ENCODE data around the gene S100PBP.

The S100PBP gene

GRCh38 chr1:32858791-32859190, 41.3 kb downstream of the S100PBP start:
- no peak for TF ChIP-seq REST (IDR thresholded peaks at IDR 0.05; ENCODE audit: insufficient read depth in 1 of 2, low read depth in 2 of 2, low read length in 2 of 2)
- TF ChIP-seq POLR2AphosphoS5 (IDR thresholded peaks at IDR 0.05; ENCODE audit: low read depth, low read length): no peak
- TF ChIP-seq SIN3A (IDR thresholded peaks at IDR 0.05; ENCODE audit: borderline replicate concordance, insufficient read depth, low read length): no peak
- TF ChIP-seq TAF1 (IDR thresholded peaks at IDR 0.05; ENCODE audit: borderline replicate concordance, insufficient read depth, low read length): no peak
- no peak for TF ChIP-seq FOXP2 (optimal IDR thresholded peaks at IDR 0.05; ENCODE audit: borderline replicate concordance, extremely low read depth, extremely low read length, insufficient read depth)

GRCh38 chr1:32859915-32860314, 42.5 kb downstream of the S100PBP start:
- TF ChIP-seq FOXP2 (optimal IDR thresholded peaks at IDR 0.05; ENCODE audit: borderline replicate concordance, extremely low read depth, extremely low read length, insufficient read depth): no peak
- no peak for TF ChIP-seq TAF1 (IDR thresholded peaks at IDR 0.05; ENCODE audit: borderline replicate concordance, insufficient read depth, low read length)
- TF ChIP-seq REST (IDR thresholded peaks at IDR 0.05; ENCODE audit: insufficient read depth in 1 of 2, low read depth in 2 of 2, low read length in 2 of 2): no peak
- no peak for TF ChIP-seq POLR2AphosphoS5 (IDR thresholded peaks at IDR 0.05; ENCODE audit: low read depth, low read length)
- no peak for TF ChIP-seq SIN3A (IDR thresholded peaks at IDR 0.05; ENCODE audit: borderline replicate concordance, insufficient read depth, low read length)

- TF ChIP-seq REST (IDR thresholded peaks at IDR 0.05; ENCODE audit: insufficient read depth in 1 of 2, low read depth in 2 of 2, low read length in 2 of 2): no peak
Measured at GRCh38 chr1:32860566-32860965, 43.1 kb downstream of the S100PBP start.

- TF ChIP-seq POLR2AphosphoS5 (IDR thresholded peaks at IDR 0.05; ENCODE audit: low read depth, low read length) (no peak), FOXP2 (optimal IDR thresholded peaks at IDR 0.05; ENCODE audit: borderline replicate concordance, extremely low read depth, extremely low read length, insufficient read depth) (no peak), REST (IDR thresholded peaks at IDR 0.05; ENCODE audit: insufficient read depth in 1 of 2, low read depth in 2 of 2, low read length in 2 of 2) (no peak), SIN3A (IDR thresholded peaks at IDR 0.05; ENCODE audit: borderline replicate concordance, insufficient read depth, low read length) (no peak), TAF1 (IDR thresholded peaks at IDR 0.05; ENCODE audit: borderline replicate concordance, insufficient read depth, low read length) (no peak)
Measured at GRCh38 chr1:32861904-32862695, 44.6 kb downstream of the S100PBP start.
